Measurements from ENCODE around the gene LRRC36.

Gene LRRC36

DNA sequence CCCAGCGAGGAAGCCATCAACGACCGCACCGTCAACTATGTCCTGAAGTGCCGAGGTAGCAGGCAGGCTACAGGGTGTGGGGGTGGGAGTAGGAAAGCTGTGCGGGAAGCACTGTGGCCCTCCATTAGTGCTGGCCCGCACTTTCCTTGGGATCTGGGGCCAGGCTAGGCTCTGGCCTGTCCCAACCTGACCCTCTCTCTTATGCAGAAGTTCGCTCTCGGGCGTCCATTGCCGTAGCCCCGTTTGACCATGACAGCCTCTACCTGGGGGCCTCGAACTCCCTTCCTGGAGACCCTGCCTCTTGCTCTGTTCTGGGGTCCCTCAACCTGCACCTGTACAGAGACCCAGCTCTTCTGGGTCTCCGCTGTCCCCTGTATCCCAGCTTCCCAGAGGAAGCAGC is 38.7 kb upstream of the LRRC36 start:
- intact Hi-C loops (cut with DNase I; ENCODE audit: low total_unique reads) = no loop called here
- H3K36me3 ChIP-seq = peaks cover 0 to 34% (median 0%) of the 10 kb centered on the region in 3 donors
- TF ChIP-seq, protein P1, sequence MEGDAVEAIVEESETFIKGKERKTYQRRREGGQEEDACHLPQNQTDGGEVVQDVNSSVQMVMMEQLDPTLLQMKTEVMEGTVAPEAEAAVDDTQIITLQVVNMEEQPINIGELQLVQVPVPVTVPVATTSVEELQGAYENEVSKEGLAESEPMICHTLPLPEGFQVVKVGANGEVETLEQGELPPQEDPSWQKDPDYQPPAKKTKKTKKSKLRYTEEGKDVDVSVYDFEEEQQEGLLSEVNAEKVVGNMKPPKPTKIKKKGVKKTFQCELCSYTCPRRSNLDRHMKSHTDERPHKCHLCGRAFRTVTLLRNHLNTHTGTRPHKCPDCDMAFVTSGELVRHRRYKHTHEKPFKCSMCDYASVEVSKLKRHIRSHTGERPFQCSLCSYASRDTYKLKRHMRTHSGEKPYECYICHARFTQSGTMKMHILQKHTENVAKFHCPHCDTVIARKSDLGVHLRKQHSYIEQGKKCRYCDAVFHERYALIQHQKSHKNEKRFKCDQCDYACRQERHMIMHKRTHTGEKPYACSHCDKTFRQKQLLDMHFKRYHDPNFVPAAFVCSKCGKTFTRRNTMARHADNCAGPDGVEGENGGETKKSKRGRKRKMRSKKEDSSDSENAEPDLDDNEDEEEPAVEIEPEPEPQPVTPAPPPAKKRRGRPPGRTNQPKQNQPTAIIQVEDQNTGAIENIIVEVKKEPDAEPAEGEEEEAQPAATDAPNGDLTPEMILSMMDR (IDR thresholded peaks at IDR 0.05) = no peak

DNA sequence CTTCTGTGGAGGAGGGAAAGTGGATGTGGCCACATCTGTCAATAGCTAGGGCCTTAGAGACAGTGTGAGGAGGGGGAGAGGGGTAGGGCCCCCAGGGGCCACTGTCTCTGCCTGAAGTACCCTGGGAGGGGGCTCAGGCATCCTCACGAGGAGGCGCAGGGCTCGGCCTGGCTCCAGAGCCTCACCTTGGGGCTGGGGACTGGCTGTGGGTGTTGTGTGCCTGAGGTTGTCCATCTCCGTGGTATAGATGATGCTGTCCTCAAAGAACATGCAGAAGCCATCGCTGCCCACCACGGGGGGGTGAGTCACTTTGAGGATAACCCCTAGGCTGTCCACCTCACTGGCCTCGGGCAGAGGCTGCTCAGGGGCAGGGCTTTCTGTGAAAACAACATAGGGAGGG is 35.2 kb upstream of the LRRC36 start:
- intact Hi-C loops (cut with DNase I; ENCODE audit: low total_unique reads) = no loop called here
- no peaks in the 10 kb centered on the region for H3K9me3 ChIP-seq

More for the DNA sequence above, 38.7 kb upstream of the LRRC36 start:
- Histone ChIP-seq H3K9me3 (no peaks in the 10 kb centered on the region), H3K4me1 (peaks cover 0 to 7% (median 3%) of the 10 kb centered on the region in 4 donors), H3K4me3 (no peak overlapping the region), H3K27ac (no peak overlapping the region), H3K27me3 (no peaks in the 10 kb centered on the region)
- DNase-seq = no peak

DNA sequence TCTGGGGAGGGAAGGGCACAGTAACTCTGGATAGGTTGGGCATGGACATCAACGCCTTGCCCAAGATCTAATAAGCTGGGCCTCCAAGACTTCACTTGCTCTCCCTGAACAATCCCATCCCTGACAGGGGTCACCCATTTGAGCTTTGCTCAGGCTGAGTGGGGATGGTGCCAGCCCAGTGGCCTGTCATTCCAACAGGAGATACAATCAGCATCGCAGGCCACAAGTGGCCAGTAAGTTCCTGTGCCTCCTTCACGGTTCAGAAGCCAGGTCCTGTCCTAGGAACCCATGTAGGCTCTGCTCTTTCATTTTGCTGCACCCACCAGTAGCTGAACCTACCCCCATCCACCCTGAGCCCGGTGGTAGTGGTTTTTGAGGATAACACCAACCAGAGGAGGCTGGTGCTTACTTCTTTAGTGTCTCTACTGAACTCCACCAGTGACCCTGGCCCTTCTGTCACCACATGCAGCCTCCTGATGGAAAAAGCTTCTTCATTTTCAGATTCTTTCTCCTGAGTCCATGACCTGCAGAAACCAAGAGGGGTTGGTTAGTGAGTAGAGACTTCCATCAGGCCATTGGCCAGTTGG is 32.4 kb upstream of the LRRC36 start:
- no peaks in the 10 kb centered on the region for H3K36me3 ChIP-seq
- no peak overlapping the region for H3K4me3 ChIP-seq
- intact Hi-C loops (cut with DNase I; ENCODE audit: low total_unique reads) = no loop called here
- no peaks in the 10 kb centered on the region for H3K9me3 ChIP-seq
- no peaks in the 10 kb centered on the region for H3K27me3 ChIP-seq
- TF ChIP-seq, protein P1 (IDR thresholded peaks at IDR 0.05) = no peak
- DNase-seq = no peak
- H3K27ac ChIP-seq = no peak overlapping the region
- H3K4me1 ChIP-seq = no peaks in the 10 kb centered on the region

More for the DNA sequence above, 35.2 kb upstream of the LRRC36 start:
- Histone ChIP-seq H3K4me1 (no peaks in the 10 kb centered on the region), H3K27me3 (no peaks in the 10 kb centered on the region), H3K27ac (no peak overlapping the region), H3K4me3 (no peak overlapping the region), H3K36me3 (peaks cover 0 to 21% (median 0%) of the 10 kb centered on the region in 3 donors)
- DNase-seq = no peak
- TF ChIP-seq, protein P1 (IDR thresholded peaks at IDR 0.05) = no peak

DNA sequence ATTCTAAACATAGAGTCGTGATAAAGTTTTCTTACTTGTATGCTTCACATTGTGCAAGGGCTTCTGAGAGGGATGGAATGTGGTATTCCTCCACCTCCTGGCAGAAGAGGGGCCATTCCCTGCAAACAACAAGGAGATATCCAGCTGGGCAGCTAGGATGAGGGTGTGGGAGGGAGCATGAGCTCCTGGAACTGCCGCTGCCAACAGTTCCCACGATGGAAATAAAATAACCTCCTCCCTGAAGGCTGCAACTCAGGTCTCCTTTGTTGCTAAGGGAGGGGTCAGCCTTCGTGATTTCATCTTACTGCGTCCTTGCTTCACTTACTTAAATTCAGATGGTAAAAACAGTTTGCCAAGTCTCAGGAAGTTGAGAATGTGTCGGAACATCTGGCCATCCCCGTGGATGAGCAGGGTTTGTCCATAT is 31.7 kb upstream of the LRRC36 start:
- no peak for DNase-seq
- no peaks in the 10 kb centered on the region for H3K27me3 ChIP-seq
- intact Hi-C loops (cut with DNase I; ENCODE audit: low total_unique reads) = no loop called here
- H3K36me3 ChIP-seq = no peaks in the 10 kb centered on the region
- no peaks in the 10 kb centered on the region for H3K9me3 ChIP-seq
- no peak overlapping the region for H3K4me3 ChIP-seq
- no peak overlapping the region for H3K27ac ChIP-seq
- no peaks in the 10 kb centered on the region for H3K4me1 ChIP-seq
- TF ChIP-seq, protein P1 (IDR thresholded peaks at IDR 0.05) = no peak

DNA sequence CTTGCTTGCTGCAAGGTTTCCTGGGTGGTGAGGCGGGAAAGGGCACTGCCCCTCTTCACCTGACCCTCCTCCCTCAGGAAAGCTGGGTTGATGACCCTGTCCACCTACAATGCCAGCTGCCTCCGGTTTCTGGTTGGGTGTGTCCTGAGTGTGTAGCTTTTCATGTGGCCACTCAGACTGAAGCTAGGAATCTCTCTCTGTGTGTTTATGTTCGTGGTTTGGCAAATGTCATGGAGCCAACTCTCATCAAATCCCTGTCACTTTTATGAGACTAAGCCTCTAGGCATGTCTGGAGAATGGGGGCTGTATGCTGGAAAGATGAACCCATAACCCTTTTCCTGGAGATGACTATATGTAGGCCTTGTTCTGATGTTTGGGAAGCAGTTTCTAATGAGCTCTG is 30.2 kb upstream of the LRRC36 start:
- intact Hi-C loops (cut with DNase I; ENCODE audit: low total_unique reads) = no loop called here
- TF ChIP-seq, protein P1 (IDR thresholded peaks at IDR 0.05) = no peak
- no peak for DNase-seq
- no peak overlapping the region for H3K4me3 ChIP-seq
- no peaks in the 10 kb centered on the region for H3K9me3 ChIP-seq
- no peak overlapping the region for H3K27ac ChIP-seq
- H3K36me3 ChIP-seq = no peaks in the 10 kb centered on the region
- H3K4me1 ChIP-seq = peaks cover 0 to 3% (median 1%) of the 10 kb centered on the region in 4 donors
- H3K27me3 ChIP-seq = no peaks in the 10 kb centered on the region
